ENCODE results near the gene MRPL28. TPM values are rescaled to one million over a fixed set of nuclear protein-coding genes. Genes with fewer than 3 reads are reported as not detected.
"Not testable (repeated sequence)": the region's sequence is repeated elsewhere in the genome, so short reads cannot be mapped to it uniquely, and the experiment has no call there.

MRPL28 gene
- total and polyA plus RNA-seq, 2 donors (not counting 3 experiments of a cell fraction or from before 2014, with no cell fraction given): 104 to 180 TPM

- no peaks in the 10 kb centered on the region for H3K9me3 ChIP-seq (replicated peaks; ENCODE audit: control insufficient read depth, insufficient read depth, low read length)
- no peak overlapping the region for H3K27ac ChIP-seq (ENCODE audit: insufficient read depth, low read depth, low read length)
- H3K4me3 ChIP-seq (replicated peaks in 1 of 3; ENCODE audit: insufficient read depth in 1 of 3, low read depth in 1 of 3, low read length in 3 of 3): no peak overlapping the region
- H3K4me1 ChIP-seq (ENCODE audit: control insufficient read depth, extremely low read depth, insufficient read depth, low read length): no peaks in the 10 kb centered on the region
- H3K27me3 ChIP-seq (ENCODE audit: control insufficient read depth in 2 of 2, insufficient read depth in 2 of 2, low read length in 2 of 2): no peaks in the 10 kb centered on the region
- no peak overlapping the region for H3K4me2 ChIP-seq (ENCODE audit: insufficient read depth, low read length)
- no TSS peak for BruUV-seq (replicated peaks)
- no peak overlapping the region for H3K9ac ChIP-seq (replicated peaks; ENCODE audit: extremely low read depth, insufficient read depth, low read length)
- H2AFZ ChIP-seq (ENCODE audit: low read depth, low read length): no peak overlapping the region
- no peak for DNase-seq (ENCODE audit: low read depth, low spot score)
- CTCF ChIA-PET: interaction anchor here (0.6 to 0.7 kb wide), 2 partner anchors 11 to 277 kb away, joined by 3 to 4 read pairs; no protein-coding TSS in a partner anchor
- intact Hi-C loops (cut with micrococcal nuclease): no loop called here
- no peak for FAIRE-seq
- peaks cover 0 to 13% of the 10 kb centered on the region in 2 experiments for H3K36me3 ChIP-seq (ENCODE audit: control insufficient read depth in 2 of 2, extremely low read depth in 1 of 2, insufficient read depth in 2 of 2, low read length in 2 of 2)
- TF ChIP-seq POLR2AphosphoS5 (IDR thresholded peaks at IDR 0.05; ENCODE audit: insufficient read depth, low read depth, low read length): no peak
- no peak for TF ChIP-seq MYC (IDR thresholded peaks at IDR 0.05; ENCODE audit: low read depth, low read length)
- no peak for TF ChIP-seq EZH2 (IDR thresholded peaks at IDR 0.05; ENCODE audit: borderline replicate concordance, low read depth, low read length, severe bottlenecking)
- TF ChIP-seq CTCF (IDR thresholded peaks at IDR 0.05; ENCODE audit: extremely low read depth in 1 of 2, insufficient read depth in 1 of 2, low read depth in 1 of 2, low read length in 2 of 2): no peak
- TF ChIP-seq POLR2A (IDR thresholded peaks at IDR 0.05; ENCODE audit: low read depth, low read length): no peak
- no peak for TF ChIP-seq GATA2 (IDR thresholded peaks at IDR 0.05; ENCODE audit: insufficient read depth, insufficient read length, low read depth, low read length)
- TF ChIP-seq JUN (IDR thresholded peaks at IDR 0.05; ENCODE audit: borderline replicate concordance, insufficient read depth, insufficient read length, low read depth): no peak
- no peak for TF ChIP-seq MAX (IDR thresholded peaks at IDR 0.05; ENCODE audit: insufficient read depth, insufficient read length)
- TF ChIP-seq FOS (IDR thresholded peaks at IDR 0.05; ENCODE audit: borderline replicate concordance, insufficient read depth, low read length): no peak
- no peaks in the 10 kb centered on the region for H3K9me1 ChIP-seq (replicated peaks; ENCODE audit: control insufficient read depth, extremely low read depth, insufficient read depth, low read length)
- H3K79me2 ChIP-seq (ENCODE audit: control insufficient read depth, insufficient read depth, low read length): peaks cover 82% of the 10 kb centered on the region
- H4K20me1 ChIP-seq (replicated peaks; ENCODE audit: control insufficient read depth, extremely low read depth, insufficient read depth, low read length): no peaks in the 10 kb centered on the region
- POLR2A ChIA-PET: no interaction called here
- dilution Hi-C loops (cut with MboI; ENCODE audit: extremely low pct_ligation_motif_present, low sequenced_read_pairs): no loop called here
Observed at GRCh38 chr16:342455-343213, 27.7 kb downstream of the MRPL28 start.

- CTCF ChIA-PET: interaction anchor here (0.7 kb wide), 1 partner anchor 276 kb away, joined by 3 read pairs; no protein-coding TSS in a partner anchor
- dilution Hi-C loops (cut with MboI; ENCODE audit: extremely low pct_ligation_motif_present, low sequenced_read_pairs); DNase-seq (ENCODE audit: low read depth, low spot score); H3K27me3 ChIP-seq (ENCODE audit: control insufficient read depth in 2 of 2, insufficient read depth in 2 of 2, low read length in 2 of 2); H3K27ac ChIP-seq (ENCODE audit: insufficient read depth, low read depth, low read length); POLR2A ChIA-PET; H4K20me1 ChIP-seq (replicated peaks; ENCODE audit: control insufficient read depth, extremely low read depth, insufficient read depth, low read length); H3K9me3 ChIP-seq (replicated peaks; ENCODE audit: control insufficient read depth, insufficient read depth, low read length); H2AFZ ChIP-seq (ENCODE audit: low read depth, low read length); intact Hi-C loops (cut with micrococcal nuclease); H3K9me1 ChIP-seq (replicated peaks; ENCODE audit: control insufficient read depth, extremely low read depth, insufficient read depth, low read length); H3K4me2 ChIP-seq (ENCODE audit: insufficient read depth, low read length); BruUV-seq (replicated peaks); H3K4me1 ChIP-seq (ENCODE audit: control insufficient read depth, extremely low read depth, insufficient read depth, low read length); FAIRE-seq; H3K9ac ChIP-seq (replicated peaks; ENCODE audit: extremely low read depth, insufficient read depth, low read length); H3K4me3 ChIP-seq (replicated peaks in 1 of 3; ENCODE audit: insufficient read depth in 1 of 3, low read depth in 1 of 3, low read length in 3 of 3): not testable (repeated sequence)
- H3K79me2 ChIP-seq (ENCODE audit: control insufficient read depth, insufficient read depth, low read length): peaks cover 81% of the 10 kb centered on the region
- H3K36me3 ChIP-seq (ENCODE audit: control insufficient read depth in 2 of 2, extremely low read depth in 1 of 2, insufficient read depth in 2 of 2, low read length in 2 of 2): peaks cover 0 to 12% of the 10 kb centered on the region in 2 experiments
Observed at GRCh38 chr16:341974-342336, 28.4 kb downstream of the MRPL28 start.

Data from endothelial cell of umbilical vein (primary cell).